Measurements from ENCODE around the gene FCN3.
"Not testable (repeated sequence)": the region's sequence is repeated elsewhere in the genome, so short reads cannot be mapped to it uniquely, and the experiment has no call there.

FCN3 gene

DNA sequence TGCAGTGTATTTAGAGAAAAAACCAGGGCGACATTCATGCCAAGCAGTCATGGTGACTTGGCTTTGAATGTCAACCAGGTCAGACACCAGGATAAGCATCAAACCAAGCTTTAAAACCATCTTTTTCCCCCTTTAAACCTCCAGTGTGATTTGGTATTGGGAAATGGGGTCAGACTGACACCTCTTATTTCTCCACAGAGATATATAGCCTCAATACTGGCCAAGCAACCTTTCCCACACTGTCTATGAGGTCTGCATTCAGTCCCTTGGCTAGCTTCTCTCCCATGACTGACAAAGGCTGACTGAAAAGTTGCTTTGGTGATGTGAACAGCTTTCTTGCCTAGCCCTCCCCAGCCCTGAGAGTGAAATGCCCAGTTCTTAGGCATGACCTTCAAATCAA is 39.5 kb upstream of the FCN3 start:
- DNase-seq (ENCODE audit: low read depth) = no peak
- no peak overlapping the region for H3K4me3 ChIP-seq (ENCODE audit: low read depth, low read length)
- TF ChIP-seq CTCF (IDR thresholded peaks at IDR 0.05; ENCODE audit: low read depth, low read length) (no peak), MYC (IDR thresholded peaks at IDR 0.05; ENCODE audit: low read depth, low read length) (no peak), POLR2A (IDR thresholded peaks at IDR 0.05; ENCODE audit: extremely low read depth, insufficient read length) (no peak)
- TF ChIP-seq, protein P1, sequence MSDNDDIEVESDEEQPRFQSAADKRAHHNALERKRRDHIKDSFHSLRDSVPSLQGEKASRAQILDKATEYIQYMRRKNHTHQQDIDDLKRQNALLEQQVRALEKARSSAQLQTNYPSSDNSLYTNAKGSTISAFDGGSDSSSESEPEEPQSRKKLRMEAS (IDR thresholded peaks at IDR 0.05; ENCODE audit: low read depth, low read length) = no peak

- DNase-seq (ENCODE audit: low read depth) = peak; percentile 59
- TF ChIP-seq POLR2A (IDR thresholded peaks at IDR 0.05; ENCODE audit: extremely low read depth, insufficient read length) = no peak
- TF ChIP-seq, protein P1 (IDR thresholded peaks at IDR 0.05; ENCODE audit: low read depth, low read length) = no peak
- TF ChIP-seq MYC (IDR thresholded peaks at IDR 0.05; ENCODE audit: low read depth, low read length) = no peak
- no peak for TF ChIP-seq CTCF (IDR thresholded peaks at IDR 0.05; ENCODE audit: low read depth, low read length)
- no peak overlapping the region for H3K4me3 ChIP-seq (ENCODE audit: low read depth, low read length)
Measured at GRCh38 chr1:27413004-27413403, 38.4 kb upstream of the FCN3 start.

DNA sequence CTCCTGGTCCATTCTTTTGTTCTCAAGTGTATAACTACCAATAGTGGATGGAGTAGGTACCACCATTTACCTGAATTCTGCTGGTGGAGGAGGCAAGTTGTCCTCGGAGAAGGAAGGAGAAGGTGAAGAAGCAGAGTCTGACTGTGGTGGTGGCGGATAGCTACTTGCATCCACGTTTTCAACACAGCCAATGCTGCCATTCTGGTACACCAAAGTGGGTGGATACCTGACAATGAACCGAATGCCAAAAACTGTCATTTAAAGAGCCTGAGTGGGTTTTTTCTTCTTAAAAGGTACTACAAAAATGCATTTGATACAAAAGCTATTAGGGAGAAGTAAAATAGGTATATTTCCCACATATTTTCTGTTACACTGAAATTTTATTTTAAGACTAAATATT is 37.9 kb upstream of the FCN3 start:
- no peak overlapping the region for H3K4me3 ChIP-seq (ENCODE audit: low read depth, low read length)
- no peak for DNase-seq (ENCODE audit: low read depth)
- TF ChIP-seq, protein P1 (IDR thresholded peaks at IDR 0.05; ENCODE audit: low read depth, low read length) = no peak
- TF ChIP-seq POLR2A (IDR thresholded peaks at IDR 0.05; ENCODE audit: extremely low read depth, insufficient read length) (no peak), CTCF (IDR thresholded peaks at IDR 0.05; ENCODE audit: low read depth, low read length) (no peak), MYC (IDR thresholded peaks at IDR 0.05; ENCODE audit: low read depth, low read length) (no peak)

- TF ChIP-seq CTCF (IDR thresholded peaks at IDR 0.05; ENCODE audit: low read depth, low read length) (no peak), MYC (IDR thresholded peaks at IDR 0.05; ENCODE audit: low read depth, low read length) (no peak), POLR2A (IDR thresholded peaks at IDR 0.05; ENCODE audit: extremely low read depth, insufficient read length) (no peak)
- TF ChIP-seq, protein P1 (IDR thresholded peaks at IDR 0.05; ENCODE audit: low read depth, low read length) = no peak
- no peak for DNase-seq (ENCODE audit: low read depth)
- no peak overlapping the region for H3K4me3 ChIP-seq (ENCODE audit: low read depth, low read length)
Measured at GRCh38 chr1:27410709-27411108, 36.1 kb upstream of the FCN3 start.

- no peak overlapping the region for H3K4me3 ChIP-seq (ENCODE audit: low read depth, low read length)
- no peak for DNase-seq (ENCODE audit: low read depth)
- no peak for TF ChIP-seq MYC (IDR thresholded peaks at IDR 0.05; ENCODE audit: low read depth, low read length)
- no peak for TF ChIP-seq POLR2A (IDR thresholded peaks at IDR 0.05; ENCODE audit: extremely low read depth, insufficient read length)
- TF ChIP-seq, protein P1 (IDR thresholded peaks at IDR 0.05; ENCODE audit: low read depth, low read length) = no peak
- TF ChIP-seq CTCF (IDR thresholded peaks at IDR 0.05; ENCODE audit: low read depth, low read length) = no peak
Measured at GRCh38 chr1:27409669-27410068, 35.0 kb upstream of the FCN3 start.

DNA sequence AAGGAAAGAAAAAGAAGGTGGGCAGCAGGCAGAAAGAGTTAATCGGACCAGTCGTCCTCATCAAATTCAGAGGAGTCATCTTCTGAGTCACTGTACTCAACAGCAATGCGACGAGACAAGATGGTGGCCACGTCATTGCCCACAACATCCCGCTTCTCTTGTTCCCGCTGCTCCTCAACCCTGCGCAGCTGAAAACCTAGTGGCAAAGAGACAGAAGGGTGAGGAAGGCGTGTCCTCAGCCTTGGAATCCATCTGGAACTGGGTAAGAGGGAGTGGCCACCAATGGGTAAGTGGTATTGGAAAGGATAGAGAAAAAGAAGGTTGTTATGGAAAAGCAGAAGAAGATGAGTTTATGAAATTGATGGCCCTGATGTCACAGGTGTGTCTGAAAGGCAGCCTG is 33.5 kb upstream of the FCN3 start:
- no peak overlapping the region for H3K4me3 ChIP-seq (ENCODE audit: low read depth, low read length)
- TF ChIP-seq, protein P1 (IDR thresholded peaks at IDR 0.05; ENCODE audit: low read depth, low read length) = no peak
- TF ChIP-seq MYC (IDR thresholded peaks at IDR 0.05; ENCODE audit: low read depth, low read length) (no peak), POLR2A (IDR thresholded peaks at IDR 0.05; ENCODE audit: extremely low read depth, insufficient read length) (no peak), CTCF (IDR thresholded peaks at IDR 0.05; ENCODE audit: low read depth, low read length) (no peak)
- DNase-seq (ENCODE audit: low read depth) = no peak

DNA sequence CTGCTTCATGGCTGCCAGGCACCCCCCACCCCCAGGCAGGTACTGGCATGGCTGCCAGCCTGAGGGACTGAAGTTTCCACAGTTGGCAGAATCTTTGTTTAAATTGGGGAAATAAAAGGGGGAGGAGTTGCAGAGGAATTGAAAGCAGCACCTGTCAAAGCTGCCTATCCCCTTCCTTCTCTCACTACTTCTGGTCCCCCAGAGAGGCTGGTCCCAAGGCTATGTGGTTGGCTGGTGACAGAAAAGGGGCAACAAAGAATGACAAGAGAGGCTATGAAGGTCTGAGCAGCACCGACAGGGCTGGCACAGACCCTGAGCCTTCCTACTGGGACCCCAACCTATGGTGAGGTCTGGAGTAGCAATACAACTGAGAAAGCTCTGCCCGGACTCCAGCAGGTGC is 32.2 kb upstream of the FCN3 start:
- not testable (repeated sequence) for DNase-seq (ENCODE audit: low read depth); H3K4me3 ChIP-seq (ENCODE audit: low read depth, low read length)
